AG20443 (cell line): Measurements from ENCODE around the gene PDE9A.
A peak's percentile ranks its signal among the peaks of the same experiment; 100 is the strongest.

ENCODE experiments used
- DNase-seq: peaks from one replicate; pipeline ENCODE4 v3.0.0; 2012; ENCODE audit warnings: low spot score, mixed read lengths

PDE9A gene

GRCh38 chr21:42672699-42673458, 19.5 kb downstream of the PDE9A start:
- no peak for DNase-seq

- no peak for DNase-seq
Measured at GRCh38 chr21:42673633-42674328, 20.4 kb downstream of the PDE9A start.

- no peak for DNase-seq
Measured at GRCh38 chr21:42674351-42674940, 21.0 kb downstream of the PDE9A start.

- no peak for DNase-seq
Measured at GRCh38 chr21:42675403-42675802, 22.0 kb downstream of the PDE9A start.

- DNase-seq, result no peak
Measured at GRCh38 chr21:42676808-42677207, 23.4 kb downstream of the PDE9A start.

- no peak for DNase-seq
Measured at GRCh38 chr21:42677339-42678321, 24.2 kb downstream of the PDE9A start.

- DNase-seq, result no peak
Measured at GRCh38 chr21:42678618-42679295, 25.3 kb downstream of the PDE9A start.

GRCh38 chr21:42679319-42680057, 26.1 kb downstream of the PDE9A start:
- no peak for DNase-seq

- no peak for DNase-seq
Measured at GRCh38 chr21:42680058-42680330, 26.6 kb downstream of the PDE9A start.

- no peak for DNase-seq
Measured at GRCh38 chr21:42680429-42680828, 27.0 kb downstream of the PDE9A start.

GRCh38 chr21:42681296-42682206, 28.1 kb downstream of the PDE9A start:
- no peak for DNase-seq

- no peak for DNase-seq
Measured at GRCh38 chr21:42682661-42683210, 29.3 kb downstream of the PDE9A start.

GRCh38 chr21:42683371-42684108, 30.1 kb downstream of the PDE9A start:
- no peak for DNase-seq

GRCh38 chr21:42684109-42684916, 30.9 kb downstream of the PDE9A start:
- no peak for DNase-seq

GRCh38 chr21:42685036-42685435, 31.6 kb downstream of the PDE9A start:
- DNase-seq, result peak; percentile 49

- no peak for DNase-seq
Measured at GRCh38 chr21:42685954-42686500, 32.6 kb downstream of the PDE9A start.

- no peak for DNase-seq
Measured at GRCh38 chr21:42687796-42688195, 34.4 kb downstream of the PDE9A start.
